Gastrocnemius medialis (tissue), 4 donors: ENCODE results near the gene SSU72. TPM values are rescaled to one million over a fixed set of nuclear protein-coding genes. Genes with fewer than 3 reads are reported as not detected.

Source experiments
- ATAC-seq, 2 donors: fragments of 150-250 bp; one replicate each; pipeline ENCODE4 v1.9.1; 2016
- DNase-seq, 2 donors: peaks; one replicate each; pipeline ENCODE4 v3.0.0-alpha.2; 2019
- H3K27ac ChIP-seq, 4 donors: fragments of 200-600 bp; sonication (generic); 1 replicate in 1 of 4; 2 replicates in 3 of 4; pipeline ENCODE4 v1.5.1; 2016 to 2018; ENCODE audit warnings: mild to moderate bottlenecking in 2 of 4, moderate library complexity in 1 of 4
- H3K27me3 ChIP-seq, 3 donors: fragments of 200-600 bp; sonication (generic) in 2 of 3; 1 replicate in 1 of 3; 2 replicates in 2 of 3; pipeline versions ENCODE4 v1.5.1 to v1.6.0; 2016 to 2019; ENCODE audit warnings: mild to moderate bottlenecking in 1 of 3, moderate library complexity in 1 of 3
- H3K36me3 ChIP-seq, 2 donors: fragments of 200-600 bp; sonication (generic) in 1 of 2; one replicate each; pipeline ENCODE4 v1.5.1; 2017 to 2018
- H3K4me1 ChIP-seq, 2 donors: fragments of 200-600 bp; sonication (generic) in 1 of 2; one replicate each; pipeline ENCODE4 v1.5.1; 2016 to 2017; ENCODE audit warnings: mild to moderate bottlenecking in 2 of 2
- H3K4me3 ChIP-seq, 4 donors: fragments of 200-600 bp; sonication (generic) in 3 of 4; 1 replicate in 1 of 4; 2 replicates in 3 of 4; pipeline ENCODE4 v1.5.1; 2016 to 2019; ENCODE audit warnings: mild to moderate bottlenecking in 2 of 4
- H3K9me3 ChIP-seq, 3 donors: fragments of 200-600 bp; sonication (generic) in 2 of 3; 1 replicate in 1 of 3; 2 replicates in 2 of 3; pipeline ENCODE4 v1.5.1; 2016 to 2019
- POLR2A ChIP-seq, 2 donors: fragments of 450-650 bp; IDR thresholded peaks; one replicate each; pipeline ENCODE4 v1.6.1; 2017; ENCODE audit warnings: antibody characterized with exemption in 2 of 2, mild to moderate bottlenecking in 2 of 2, moderate library complexity in 2 of 2
- in situ Hi-C, 4 donors: fragments of 200-750 bp; cut with MboI; loops; one replicate each; pipeline versions ENCODE4 v1.15.0 to v1.8.0; 2017; ENCODE audit warnings: low sequenced_read_pairs in 4 of 4
- intact Hi-C: fragments of 100-400 bp; cut with DNase I; formaldehyde crosslinking; loops from one replicate; pipeline ENCODE4 v1.15.1; 2023; ENCODE audit warnings: low total_unique reads
- total RNA-seq, 4 donors: library from RNA; depleted of rRNA; stranded (reverse); fragments of >200 nt; gene quantifications; one replicate each; pipeline versions ENCODE4 v1.1.0 to v1.2.3, GENCODE V29; 2016
- TF ChIP-seq, protein P1 (sequence below), 5 experiments: fragments of 450-650 bp in 3 of 5; fragments of 200-600 bp in 2 of 5; sonication (generic) in 2 of 5; IDR thresholded peaks in 4 of 5; conservative IDR thresholded peaks in 1 of 5; 1 replicate in 4 of 5; 2 replicates in 1 of 5; pipeline ENCODE4 v1.5.1; 2016 to 2019; ENCODE audit warnings: antibody characterized with exemption in 5 of 5, mild to moderate bottlenecking in 3 of 5, moderate library complexity in 3 of 5

Gene SSU72
- total RNA-seq, 4 donors from 2014 or later = 141 to 235 (median 208) TPM

GRCh38 chr1:1564268-1564667 lies 10.4 kb downstream of the SSU72 start:
- H3K4me1 ChIP-seq = peaks cover 39 to 42% of the 10 kb centered on the region in 2 donors
- peak overlapping the region in 1 of 4 donors; percentile 91 for H3K27ac ChIP-seq
- TF ChIP-seq, protein P1, sequence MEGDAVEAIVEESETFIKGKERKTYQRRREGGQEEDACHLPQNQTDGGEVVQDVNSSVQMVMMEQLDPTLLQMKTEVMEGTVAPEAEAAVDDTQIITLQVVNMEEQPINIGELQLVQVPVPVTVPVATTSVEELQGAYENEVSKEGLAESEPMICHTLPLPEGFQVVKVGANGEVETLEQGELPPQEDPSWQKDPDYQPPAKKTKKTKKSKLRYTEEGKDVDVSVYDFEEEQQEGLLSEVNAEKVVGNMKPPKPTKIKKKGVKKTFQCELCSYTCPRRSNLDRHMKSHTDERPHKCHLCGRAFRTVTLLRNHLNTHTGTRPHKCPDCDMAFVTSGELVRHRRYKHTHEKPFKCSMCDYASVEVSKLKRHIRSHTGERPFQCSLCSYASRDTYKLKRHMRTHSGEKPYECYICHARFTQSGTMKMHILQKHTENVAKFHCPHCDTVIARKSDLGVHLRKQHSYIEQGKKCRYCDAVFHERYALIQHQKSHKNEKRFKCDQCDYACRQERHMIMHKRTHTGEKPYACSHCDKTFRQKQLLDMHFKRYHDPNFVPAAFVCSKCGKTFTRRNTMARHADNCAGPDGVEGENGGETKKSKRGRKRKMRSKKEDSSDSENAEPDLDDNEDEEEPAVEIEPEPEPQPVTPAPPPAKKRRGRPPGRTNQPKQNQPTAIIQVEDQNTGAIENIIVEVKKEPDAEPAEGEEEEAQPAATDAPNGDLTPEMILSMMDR (IDR thresholded peaks at IDR 0.05 in 4 of 5, conservative IDR thresholded peaks at IDR 0.05 in 1 of 5) = no peak
- no peak for TF ChIP-seq POLR2A (IDR thresholded peaks at IDR 0.05)

GRCh38 chr1:1563688-1564087 lies 11.0 kb downstream of the SSU72 start:
- intact Hi-C loops (no loop called here), in situ Hi-C loops (no loop called here)
- no peaks in the 10 kb centered on the region for H3K27me3 ChIP-seq
- no peak for TF ChIP-seq POLR2A (IDR thresholded peaks at IDR 0.05)
- TF ChIP-seq, protein P1 (IDR thresholded peaks at IDR 0.05 in 4 of 5, conservative IDR thresholded peaks at IDR 0.05 in 1 of 5) = no peak
- H3K36me3 ChIP-seq = peaks cover 3 to 47% of the 10 kb centered on the region in 2 donors
- ATAC-seq (no peak), DNase-seq (no peak)
- peaks cover 33 to 37% of the 10 kb centered on the region in 2 donors for H3K4me1 ChIP-seq
- peak overlapping the region in 1 of 4 donors; percentile 91 for H3K27ac ChIP-seq
- H3K4me3 ChIP-seq = no peak overlapping the region
- no peaks in the 10 kb centered on the region for H3K9me3 ChIP-seq

More at GRCh38 chr1:1564268-1564667, 10.4 kb downstream of the SSU72 start:
- no peak for ATAC-seq
- intact Hi-C loops (no loop called here), in situ Hi-C loops (no loop called here)
- peaks cover 3 to 47% of the 10 kb centered on the region in 2 donors for H3K36me3 ChIP-seq
- H3K27me3 ChIP-seq = no peaks in the 10 kb centered on the region
- H3K9me3 ChIP-seq = no peaks in the 10 kb centered on the region
- DNase-seq = no peak
- no peak overlapping the region for H3K4me3 ChIP-seq

- peaks cover 3 to 47% of the 10 kb centered on the region in 2 donors for H3K36me3 ChIP-seq
- no peaks in the 10 kb centered on the region for H3K9me3 ChIP-seq
- in situ Hi-C loops (no loop called here), intact Hi-C loops (no loop called here)
- no peak for DNase-seq
- TF ChIP-seq, protein P1 (IDR thresholded peaks at IDR 0.05 in 4 of 5, conservative IDR thresholded peaks at IDR 0.05 in 1 of 5) = no peak
- no peak for TF ChIP-seq POLR2A (IDR thresholded peaks at IDR 0.05)
- peak overlapping the region in 1 of 4 donors; percentile 12 for H3K27ac ChIP-seq
- H3K4me3 ChIP-seq = no peak overlapping the region
- no peaks in the 10 kb centered on the region for H3K27me3 ChIP-seq
- ATAC-seq = no peak
- H3K4me1 ChIP-seq = peaks cover 24 to 27% of the 10 kb centered on the region in 2 donors
Observed at GRCh38 chr1:1562556-1563195, 12.0 kb downstream of the SSU72 start.

DNA sequence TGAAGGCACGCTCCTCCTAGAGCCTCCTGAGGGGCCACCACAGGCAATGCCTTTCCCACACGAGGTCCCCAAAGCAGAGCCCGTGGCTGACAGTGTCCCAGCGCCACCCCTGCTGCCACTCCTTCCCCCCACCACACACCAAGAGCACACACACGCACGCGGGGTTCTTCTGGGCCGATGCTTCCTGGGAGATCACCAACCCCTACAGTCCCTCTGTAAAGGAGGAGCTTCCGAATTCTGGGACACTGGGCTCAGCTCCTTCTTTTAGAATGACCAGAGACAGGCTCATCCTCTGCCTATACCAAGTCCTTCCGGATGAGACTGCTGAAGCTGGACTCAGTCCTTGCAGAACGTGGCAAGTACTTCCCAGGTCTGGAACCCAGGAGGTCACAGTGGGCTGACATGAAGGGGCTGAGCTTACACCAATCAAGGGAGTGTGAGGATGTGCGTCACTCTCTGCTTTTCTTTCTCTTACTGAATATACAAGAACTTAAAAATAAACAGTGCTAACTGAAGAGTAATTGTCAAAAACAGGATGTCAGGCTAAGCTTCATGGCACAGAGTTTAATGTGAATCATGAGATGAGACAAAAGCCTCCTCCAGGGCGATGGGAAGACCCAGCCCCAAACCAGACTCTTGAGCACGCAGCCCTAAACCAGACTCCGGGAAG lies 12.7 kb downstream of the SSU72 start:
- intact Hi-C loops = no loop called here
- ATAC-seq (no peak), DNase-seq (no peak)
- H3K4me1 ChIP-seq = peaks cover 16 to 21% of the 10 kb centered on the region in 2 donors
- no peak overlapping the region for H3K27ac ChIP-seq
- H3K27me3 ChIP-seq = no peaks in the 10 kb centered on the region
- H3K9me3 ChIP-seq = no peaks in the 10 kb centered on the region
- in situ Hi-C loops = no loop called here
- H3K36me3 ChIP-seq = peaks cover 3 to 47% of the 10 kb centered on the region in 2 donors
- TF ChIP-seq, protein P1 (IDR thresholded peaks at IDR 0.05 in 4 of 5, conservative IDR thresholded peaks at IDR 0.05 in 1 of 5) = no peak
- TF ChIP-seq POLR2A (IDR thresholded peaks at IDR 0.05) = no peak
- H3K4me3 ChIP-seq = no peak overlapping the region
